ENCODE results near the gene CACNA1I. TPM values are rescaled to one million over a fixed set of nuclear protein-coding genes. Genes with fewer than 3 reads are reported as not detected.

The CACNA1I gene
- total and polyA plus RNA-seq, 9 donors, result 0.02 to 0.23 (median 0.09) TPM; not detected in 1

DNA sequence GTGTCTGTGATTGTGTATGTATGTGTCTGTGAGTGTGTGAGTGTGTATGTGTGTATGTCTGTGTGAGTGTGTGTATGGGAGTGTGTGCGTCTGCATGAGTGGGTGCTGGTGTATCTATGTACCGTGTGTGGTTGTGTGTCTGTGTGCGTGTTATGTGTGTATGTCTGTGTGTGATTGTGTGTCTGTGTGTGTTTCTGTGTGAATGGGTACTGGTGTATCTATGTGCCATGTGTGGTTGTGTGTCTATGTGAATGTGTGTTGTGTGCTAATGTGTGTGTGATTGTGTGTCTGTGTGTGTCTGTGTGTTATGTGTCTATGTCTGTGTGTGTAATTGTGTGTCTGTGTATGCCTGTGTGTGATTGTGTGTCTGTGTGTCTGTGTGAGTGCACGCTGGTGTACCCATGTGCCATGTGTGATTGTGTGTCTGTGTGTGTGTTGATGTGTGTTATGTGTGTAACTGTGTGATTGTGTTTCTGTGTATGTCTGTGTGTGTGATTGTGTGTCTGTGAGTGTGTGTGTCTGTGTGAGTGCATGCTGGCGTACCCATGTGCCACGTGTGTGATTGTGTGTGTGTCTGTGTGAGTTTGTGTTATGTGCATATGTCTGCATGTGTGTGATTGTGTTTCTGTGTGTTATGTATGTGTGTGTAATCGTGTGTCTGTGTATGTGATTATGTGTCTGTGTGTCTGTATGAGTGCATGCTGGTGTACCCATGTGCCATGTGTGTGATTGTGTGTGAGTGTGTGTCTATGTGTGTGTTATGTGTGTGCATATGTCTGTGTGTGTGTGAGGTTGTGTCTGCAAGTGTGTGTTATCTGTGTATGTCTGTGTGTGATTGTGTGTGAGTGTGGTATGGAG is 6.8 kb upstream of the CACNA1I start:
- no peak for DNase-seq
- intact Hi-C loops (cut with DNase I), result no loop called here
- Histone ChIP-seq H3K27ac (no peak overlapping the region), H3K4me1 (ENCODE audit: insufficient read depth) (no peaks in the 10 kb centered on the region), H3K4me3 (no peak overlapping the region), H3K9me3 (no peaks in the 10 kb centered on the region), H3K36me3 (no peaks in the 10 kb centered on the region), H3K27me3 (no peaks in the 10 kb centered on the region)
- TF ChIP-seq POLR2A (IDR thresholded peaks at IDR 0.05) (no peak), EP300 (IDR thresholded peaks at IDR 0.05) (no peak)
- TF ChIP-seq, protein P1, sequence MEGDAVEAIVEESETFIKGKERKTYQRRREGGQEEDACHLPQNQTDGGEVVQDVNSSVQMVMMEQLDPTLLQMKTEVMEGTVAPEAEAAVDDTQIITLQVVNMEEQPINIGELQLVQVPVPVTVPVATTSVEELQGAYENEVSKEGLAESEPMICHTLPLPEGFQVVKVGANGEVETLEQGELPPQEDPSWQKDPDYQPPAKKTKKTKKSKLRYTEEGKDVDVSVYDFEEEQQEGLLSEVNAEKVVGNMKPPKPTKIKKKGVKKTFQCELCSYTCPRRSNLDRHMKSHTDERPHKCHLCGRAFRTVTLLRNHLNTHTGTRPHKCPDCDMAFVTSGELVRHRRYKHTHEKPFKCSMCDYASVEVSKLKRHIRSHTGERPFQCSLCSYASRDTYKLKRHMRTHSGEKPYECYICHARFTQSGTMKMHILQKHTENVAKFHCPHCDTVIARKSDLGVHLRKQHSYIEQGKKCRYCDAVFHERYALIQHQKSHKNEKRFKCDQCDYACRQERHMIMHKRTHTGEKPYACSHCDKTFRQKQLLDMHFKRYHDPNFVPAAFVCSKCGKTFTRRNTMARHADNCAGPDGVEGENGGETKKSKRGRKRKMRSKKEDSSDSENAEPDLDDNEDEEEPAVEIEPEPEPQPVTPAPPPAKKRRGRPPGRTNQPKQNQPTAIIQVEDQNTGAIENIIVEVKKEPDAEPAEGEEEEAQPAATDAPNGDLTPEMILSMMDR (IDR thresholded peaks at IDR 0.05), result no peak
- 72 to 85% (median 85%) methylated on average over 7 of the region's 7 CpGs for WGBS, 3 donors

DNA sequence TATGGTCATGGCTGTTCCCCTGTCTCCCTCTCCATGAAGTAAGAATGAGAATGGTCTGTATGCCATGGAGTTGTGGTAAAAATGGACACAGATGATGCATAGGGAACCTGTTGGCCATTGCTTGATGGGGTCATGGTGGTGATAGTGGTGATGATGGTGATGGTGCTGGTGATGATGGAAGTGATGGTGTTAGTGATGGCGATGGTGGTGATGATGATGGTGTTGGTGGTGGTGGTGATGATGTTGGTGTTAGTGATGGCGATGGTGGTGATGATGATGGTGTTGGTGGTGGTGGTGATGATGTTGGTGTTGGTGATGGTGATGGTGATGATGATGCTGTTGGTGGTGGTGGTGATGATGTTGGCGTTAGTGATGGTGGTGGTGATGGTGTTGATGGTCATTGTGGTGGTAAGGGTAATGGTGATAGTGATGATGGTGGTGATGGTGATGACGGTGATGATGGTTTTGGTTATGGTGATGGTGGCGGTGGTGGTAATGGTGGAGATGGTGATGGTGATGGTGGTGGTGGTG is 5.1 kb upstream of the CACNA1I start:
- H3K4me1 ChIP-seq (ENCODE audit: insufficient read depth), result no peaks in the 10 kb centered on the region
- no peaks in the 10 kb centered on the region for H3K9me3 ChIP-seq
- H3K4me3 ChIP-seq, result no peak overlapping the region
- TF ChIP-seq POLR2A (IDR thresholded peaks at IDR 0.05) (no peak), EP300 (IDR thresholded peaks at IDR 0.05) (no peak)
- TF ChIP-seq, protein P1 (IDR thresholded peaks at IDR 0.05), result no peak
- intact Hi-C loops (cut with DNase I), result no loop called here
- no peak for DNase-seq
- no peaks in the 10 kb centered on the region for H3K36me3 ChIP-seq
- no peaks in the 10 kb centered on the region for H3K27me3 ChIP-seq
- 91 to 99% (median 94%) methylated on average over 5 of the region's 5 CpGs for WGBS, 3 donors
- H3K27ac ChIP-seq, result no peak overlapping the region

DNA sequence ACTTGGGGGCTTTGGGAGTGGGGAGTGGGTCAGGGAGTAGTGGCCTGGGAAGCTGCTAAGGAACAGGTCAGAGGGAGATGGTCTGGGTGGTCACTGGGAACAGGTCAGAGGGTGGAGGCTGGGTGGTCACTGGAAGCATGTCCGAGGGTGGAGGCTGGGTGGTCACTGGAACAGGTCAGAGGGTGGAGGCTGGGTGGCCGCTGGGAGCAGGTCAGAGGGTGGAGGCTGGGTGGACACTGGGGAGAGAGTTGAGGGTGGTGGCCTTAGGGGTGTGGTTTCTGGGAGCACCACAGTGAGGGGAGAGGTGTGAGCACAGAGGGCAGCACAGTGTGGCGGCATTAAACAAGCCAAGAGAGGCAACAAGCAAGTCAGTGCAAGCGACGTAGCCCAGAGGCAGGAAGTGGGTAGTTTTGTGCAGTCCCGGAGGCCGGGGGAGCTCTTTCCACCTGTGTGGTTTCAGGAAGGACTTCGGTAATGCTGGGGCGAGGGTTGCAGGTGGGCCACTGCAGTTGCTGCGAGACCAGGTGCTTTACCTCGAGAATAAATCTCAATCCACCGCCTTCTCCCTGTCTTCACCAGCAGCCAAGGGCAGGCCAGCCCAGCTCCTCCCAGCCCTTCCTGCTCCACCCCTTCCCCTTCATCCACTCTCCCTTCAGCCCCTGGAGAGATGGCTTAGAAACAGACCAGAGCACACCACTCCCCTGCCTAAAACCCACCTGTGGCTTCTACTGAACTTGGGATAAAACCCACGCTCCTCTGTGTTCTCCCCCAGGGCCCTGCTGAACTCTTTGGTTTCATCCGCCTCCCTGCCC is 3.2 kb upstream of the CACNA1I start:
- intact Hi-C loops (cut with DNase I), result no loop called here
- WGBS, 3 donors, result 68 to 72% (median 70%) methylated on average over 14 of the region's 14 CpGs

More for the DNA sequence above, 3.2 kb upstream of the CACNA1I start:
- TF ChIP-seq EP300 (IDR thresholded peaks at IDR 0.05) (no peak), POLR2A (IDR thresholded peaks at IDR 0.05) (no peak)
- TF ChIP-seq, protein P1 (IDR thresholded peaks at IDR 0.05), result no peak
- Histone ChIP-seq H3K4me3 (no peak overlapping the region), H3K27me3 (no peaks in the 10 kb centered on the region), H3K4me1 (ENCODE audit: insufficient read depth) (no peaks in the 10 kb centered on the region), H3K36me3 (no peaks in the 10 kb centered on the region), H3K9me3 (no peaks in the 10 kb centered on the region), H3K27ac (no peak overlapping the region)
- DNase-seq, result no peak
